A549 (cell line): ENCODE results near the gene TUT1. TPM values are rescaled to one million over a fixed set of nuclear protein-coding genes. Genes with fewer than 3 reads are reported as not detected.
"Not testable (repeated sequence)": the region's sequence is repeated elsewhere in the genome, so short reads cannot be mapped to it uniquely, and the experiment has no call there.

Source experiments
- ATAC-seq, 2 experiments: fragments of 200-7000 bp in 1 of 2; fragments of >200 bp in 1 of 2; cut with Nextera tagmentation in 1 of 2; cut with Tn5 transposase in 1 of 2; 3 replicates each; pipeline versions ENCODE4 v1.8.0 to v1.9.1; 2018 to 2020; ENCODE audit warnings: mild to moderate bottlenecking in 1 of 2, moderate library complexity in 1 of 2
- CTCF ChIA-PET: fragments of 300-600 bp; sonication (Branson Sonifier 250); formaldehyde crosslinking; extraction: SDS; loops from one replicate; lab custom pipeline; 2021; ENCODE audit warnings: antibody characterized with exemption, inconsistent platforms; lab: Yijun Ruan, JAX
- POLR2A ChIA-PET: fragments of 350-600 bp; formaldehyde crosslinking; extraction: SDS; loops from one replicate; lab custom pipeline; 2021; ENCODE audit warnings: antibody characterized with exemption, inconsistent platforms; lab: Yijun Ruan, JAX
- DNase-seq, 2 experiments: peaks; one replicate each; pipeline versions ENCODE4 v3.0.0 to v3.0.0-alpha.2; 2011 to 2016; ENCODE audit warnings: low read depth in 1 of 2, low spot score in 1 of 2
- FAIRE-seq: peaks from 2 replicates; lab custom pipeline; 2011; peaks lifted over from hg19 to GRCh38; lab: Jason Lieb, UNC
- H3K27ac ChIP-seq, 2 experiments: fragments of >200 bp; sonication (Bioruptor Twin); formaldehyde crosslinking; 3 replicates each; pipeline ENCODE4 v1.5.1; 2016 to 2017
- H3K4me1 ChIP-seq: fragments of >200 bp; sonication (Bioruptor Twin); formaldehyde crosslinking; 3 replicates; pipeline ENCODE4 v1.6.1; 2016
- H3K4me2 ChIP-seq: fragments of >200 bp; sonication (Bioruptor Twin); formaldehyde crosslinking; 3 replicates; pipeline ENCODE4 v1.6.1; 2016
- H3K4me3 ChIP-seq: fragments of >200 bp; sonication (Bioruptor Twin); formaldehyde crosslinking; 3 replicates; pipeline ENCODE4 v1.5.1; 2016
- H3K9me3 ChIP-seq: fragments of >200 bp; sonication (Bioruptor Twin); formaldehyde crosslinking; 3 replicates; pipeline ENCODE4 v1.6.1; 2016
- ATOH8 ChIP-seq: fragments of 250-450 bp; sonication (Bioruptor Pico); IDR thresholded peaks from 2 replicates; pipeline ENCODE4 v1.5.0; 2020; ENCODE audit warnings: low read depth, mild to moderate bottlenecking, moderate library complexity
- BHLHE40 ChIP-seq: IDR thresholded peaks from 2 replicates; pipeline ENCODE4 v1.6.1; 2012; ENCODE audit warnings: low read depth, low read length, inconsistent platforms
- CBX2 ChIP-seq: fragments of 200-600 bp; sonication (generic); IDR thresholded peaks from 2 replicates; pipeline ENCODE4 v1.6.1; 2016; ENCODE audit warnings: low read depth, mild to moderate bottlenecking, borderline replicate concordance
- CBX8 ChIP-seq: fragments of 200-600 bp; sonication (generic); IDR thresholded peaks from 2 replicates; pipeline ENCODE4 v1.6.1; 2016
- CEBPB ChIP-seq, 2 experiments: fragments of >200 bp in 1 of 2; sonication (Bioruptor Twin) in 1 of 2; formaldehyde crosslinking in 1 of 2; IDR thresholded peaks; 2 replicates each; pipeline ENCODE4 v1.6.1; 2012 to 2016
- CHD4 ChIP-seq: fragments of 200-600 bp; sonication (generic); IDR thresholded peaks from 2 replicates; pipeline ENCODE4 v1.6.1; 2016; ENCODE audit warnings: antibody characterized with exemption, mild to moderate bottlenecking, borderline replicate concordance
- FOXS1 ChIP-seq: fragments of 250-450 bp; sonication (Bioruptor Pico); IDR thresholded peaks from 2 replicates; pipeline ENCODE4 v1.5.0; 2020; ENCODE audit warnings: mild to moderate bottlenecking, moderate library complexity
- GATA3 ChIP-seq: IDR thresholded peaks from 2 replicates; pipeline ENCODE4 v1.6.1; 2012; ENCODE audit warnings: borderline replicate concordance
- KDM1A ChIP-seq: fragments of 200-600 bp; sonication (generic); IDR thresholded peaks from 2 replicates; pipeline ENCODE4 v1.6.1; 2016; ENCODE audit warnings: low read depth, mild to moderate bottlenecking
- MAFK ChIP-seq: fragments of 450-650 bp; IDR thresholded peaks from 2 replicates; pipeline ENCODE4 v1.6.1; 2014; ENCODE audit not compliant: partially characterized antibody
- MAZ ChIP-seq: fragments of 150-350 bp; IDR thresholded peaks from 2 replicates; pipeline ENCODE4 v1.6.1; 2014; ENCODE audit warnings: antibody characterized with exemption, low read depth, low read length, borderline replicate concordance
- RCOR1 ChIP-seq: fragments of 150-350 bp; IDR thresholded peaks from 2 replicates; pipeline ENCODE4 v1.6.1; 2014; ENCODE audit warnings: antibody characterized with exemption, low read length, low read depth
- SMC3 ChIP-seq: fragments of >200 bp; sonication (Bioruptor Twin); formaldehyde crosslinking; IDR thresholded peaks from 3 replicates; pipeline ENCODE4 v1.6.1; 2018; ENCODE audit warnings: inconsistent platforms
- TFCP2L1 ChIP-seq: fragments of 250-450 bp; sonication (Bioruptor Pico); IDR thresholded peaks from 2 replicates; pipeline ENCODE4 v1.5.0; 2021; ENCODE audit warnings: mild to moderate bottlenecking
- USF2 ChIP-seq: fragments of 450-650 bp; IDR thresholded peaks from 2 replicates; pipeline ENCODE4 v1.6.1; 2014; ENCODE audit warnings: antibody characterized with exemption
- ZFP36 ChIP-seq: fragments of 450-650 bp; IDR thresholded peaks from 2 replicates; pipeline ENCODE4 v1.6.1; 2014; ENCODE audit warnings: borderline replicate concordance; ENCODE audit not compliant: partially characterized antibody
- ZNF302 ChIP-seq: fragments of 250-450 bp; sonication (Bioruptor Pico); IDR thresholded peaks from 2 replicates; pipeline ENCODE4 v1.9.0; 2021; ENCODE audit warnings: inconsistent platforms, mild to moderate bottlenecking, moderate library complexity
- ZSCAN20 ChIP-seq: fragments of 250-450 bp; sonication (Bioruptor Pico); IDR thresholded peaks from 2 replicates; pipeline ENCODE4 v1.8.0; 2022; ENCODE audit warnings: mild to moderate bottlenecking, moderate library complexity
- WGBS: methylation state at CpG from one replicate; pipeline ENCODE4 v1.1.6; 2017; ENCODE audit errors: missing lambda C conversion rate; 5-methylcytosine and 5-hydroxymethylcytosine counted together
- polyA plus RNA-seq, 4 experiments: library from polyadenylated mRNA; depleted of rRNA in 3 of 4; stranded (reverse); fragments of >200 nt; fragmentation: RNase III in 1 of 4; extraction: RNeasy Plus Mini Kit Qiagen cat#74134 plus additional on column Dnase treatment in 1 of 4; gene quantifications; 2 replicates in 3 of 4; 3 replicates in 1 of 4; pipeline ENCODE4 v1.2.3, GENCODE V29; 2011 to 2017
- TF ChIP-seq, protein P1 (sequence below): fragments of >200 bp; sonication (Bioruptor Twin); formaldehyde crosslinking; IDR thresholded peaks from 3 replicates; pipeline ENCODE4 v1.5.1; 2016
- TF ChIP-seq, protein P2 (sequence below): IDR thresholded peaks from 2 replicates; pipeline ENCODE4 v1.6.1; 2012
- TF ChIP-seq, protein P3 (sequence below): fragments of 150-350 bp; IDR thresholded peaks from 2 replicates; pipeline ENCODE4 v1.6.1; 2014; ENCODE audit warnings: low read depth, mild to moderate bottlenecking, low read length
- TF ChIP-seq, protein P4 (sequence below): fragments of 250-450 bp; sonication (Bioruptor Pico); IDR thresholded peaks from 2 replicates; pipeline ENCODE4 v1.5.0; 2021; ENCODE audit warnings: mild to moderate bottlenecking, moderate library complexity, borderline replicate concordance

TUT1 gene
- polyA plus RNA-seq, 2 of the 4 experiments (the other 2 are of a cell fraction) = 11.1 to 15.5 TPM

DNA sequence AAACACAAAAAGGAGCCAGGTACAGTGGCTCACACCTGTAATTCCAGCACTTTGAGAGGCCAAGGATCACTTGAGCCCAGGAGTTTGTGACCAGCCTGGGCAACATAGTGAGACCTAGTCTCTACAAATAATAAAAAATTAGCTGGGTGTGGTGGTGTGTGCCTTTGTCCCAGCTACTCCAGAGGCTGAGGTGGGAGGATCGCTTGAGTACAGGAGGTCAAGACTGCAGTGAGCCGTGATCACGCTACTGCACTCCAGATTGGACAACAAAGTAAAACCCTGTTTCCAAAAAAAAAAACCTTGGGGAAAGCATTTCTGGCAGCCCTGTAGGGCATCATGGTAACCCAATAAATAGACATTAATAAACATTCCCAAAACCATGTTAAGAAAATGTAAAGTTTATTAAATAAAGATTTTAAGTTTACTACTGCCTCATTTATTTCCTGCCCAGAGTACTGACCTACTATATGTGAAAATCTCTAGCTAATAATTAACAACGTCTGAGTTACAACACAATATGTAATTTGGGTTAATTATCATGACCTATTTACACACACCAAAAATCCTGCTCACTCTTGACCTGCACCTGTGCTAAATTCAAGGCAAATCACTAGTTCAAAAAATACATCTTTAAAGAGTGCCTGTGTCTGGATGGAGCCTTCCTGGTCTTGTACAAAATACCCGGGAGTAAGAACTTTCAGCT is 26.1 kb downstream of the TUT1 start:
- CTCF ChIA-PET = interaction anchor here (1.1 to 4.1 kb wide), 11 partner anchors 7 to 184 kb away, joined by 3 to 26 read pairs (median 4); partner anchors contain the start of gene AHNAK
- Histone ChIP-seq H3K4me3 (no peak overlapping the region), H3K9me3 (no peaks in the 10 kb centered on the region), H3K4me1 (peaks cover 82% of the 10 kb centered on the region), H3K4me2 (peak overlapping the region; percentile 19; the same call in 2 of the 3 replicates), H3K27ac (no peak overlapping the region)
- POLR2A ChIA-PET = interaction anchor here (1.0 to 1.4 kb wide), 2 partner anchors 9 to 26 kb away, joined by 3 to 4 read pairs; partner anchors contain the start of genes EEF1G and TUT1
- no peak for ATAC-seq
- TF ChIP-seq FOXS1 (CRISPR knock-in tag) (no peak), BHLHE40 (no peak), CBX2 (no peak), ZNF302 (CRISPR knock-in tag) (no peak), KDM1A (no peak), GATA3 (no peak), ZSCAN20 (no peak), RCOR1 (no peak), CBX8 (no peak), MAZ (no peak), CHD4 (no peak)
- TF ChIP-seq, protein P1, sequence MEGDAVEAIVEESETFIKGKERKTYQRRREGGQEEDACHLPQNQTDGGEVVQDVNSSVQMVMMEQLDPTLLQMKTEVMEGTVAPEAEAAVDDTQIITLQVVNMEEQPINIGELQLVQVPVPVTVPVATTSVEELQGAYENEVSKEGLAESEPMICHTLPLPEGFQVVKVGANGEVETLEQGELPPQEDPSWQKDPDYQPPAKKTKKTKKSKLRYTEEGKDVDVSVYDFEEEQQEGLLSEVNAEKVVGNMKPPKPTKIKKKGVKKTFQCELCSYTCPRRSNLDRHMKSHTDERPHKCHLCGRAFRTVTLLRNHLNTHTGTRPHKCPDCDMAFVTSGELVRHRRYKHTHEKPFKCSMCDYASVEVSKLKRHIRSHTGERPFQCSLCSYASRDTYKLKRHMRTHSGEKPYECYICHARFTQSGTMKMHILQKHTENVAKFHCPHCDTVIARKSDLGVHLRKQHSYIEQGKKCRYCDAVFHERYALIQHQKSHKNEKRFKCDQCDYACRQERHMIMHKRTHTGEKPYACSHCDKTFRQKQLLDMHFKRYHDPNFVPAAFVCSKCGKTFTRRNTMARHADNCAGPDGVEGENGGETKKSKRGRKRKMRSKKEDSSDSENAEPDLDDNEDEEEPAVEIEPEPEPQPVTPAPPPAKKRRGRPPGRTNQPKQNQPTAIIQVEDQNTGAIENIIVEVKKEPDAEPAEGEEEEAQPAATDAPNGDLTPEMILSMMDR = no peak
- TF ChIP-seq, protein P2, sequence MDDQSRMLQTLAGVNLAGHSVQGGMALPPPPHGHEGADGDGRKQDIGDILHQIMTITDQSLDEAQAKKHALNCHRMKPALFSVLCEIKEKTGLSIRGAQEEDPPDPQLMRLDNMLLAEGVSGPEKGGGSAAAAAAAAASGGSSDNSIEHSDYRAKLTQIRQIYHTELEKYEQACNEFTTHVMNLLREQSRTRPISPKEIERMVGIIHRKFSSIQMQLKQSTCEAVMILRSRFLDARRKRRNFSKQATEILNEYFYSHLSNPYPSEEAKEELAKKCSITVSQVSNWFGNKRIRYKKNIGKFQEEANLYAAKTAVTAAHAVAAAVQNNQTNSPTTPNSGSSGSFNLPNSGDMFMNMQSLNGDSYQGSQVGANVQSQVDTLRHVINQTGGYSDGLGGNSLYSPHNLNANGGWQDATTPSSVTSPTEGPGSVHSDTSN = no peak
- TF ChIP-seq, protein P3, sequence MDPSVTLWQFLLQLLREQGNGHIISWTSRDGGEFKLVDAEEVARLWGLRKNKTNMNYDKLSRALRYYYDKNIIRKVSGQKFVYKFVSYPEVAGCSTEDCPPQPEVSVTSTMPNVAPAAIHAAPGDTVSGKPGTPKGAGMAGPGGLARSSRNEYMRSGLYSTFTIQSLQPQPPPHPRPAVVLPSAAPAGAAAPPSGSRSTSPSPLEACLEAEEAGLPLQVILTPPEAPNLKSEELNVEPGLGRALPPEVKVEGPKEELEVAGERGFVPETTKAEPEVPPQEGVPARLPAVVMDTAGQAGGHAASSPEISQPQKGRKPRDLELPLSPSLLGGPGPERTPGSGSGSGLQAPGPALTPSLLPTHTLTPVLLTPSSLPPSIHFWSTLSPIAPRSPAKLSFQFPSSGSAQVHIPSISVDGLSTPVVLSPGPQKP = no peak
- WGBS = 71% methylated on average over 5 of the region's 5 CpGs
- FAIRE-seq = no peak
- no peak for DNase-seq

GRCh38 chr11:62561677-62562230 is 29.6 kb downstream of the TUT1 start:
- Histone ChIP-seq H3K4me2 (peak overlapping the region; percentile 46; the same call in 2 of the 3 replicates), H3K27ac (peak overlapping the region in 1 of 2 experiments; percentile 32; a peak in 1 of 6 replicates), H3K4me1 (peaks cover 91% of the 10 kb centered on the region)
- not testable (repeated sequence) for DNase-seq, H3K4me3 ChIP-seq, H3K9me3 ChIP-seq, ATAC-seq, FAIRE-seq
- CTCF ChIA-PET = interaction anchor here (0.6 to 12.6 kb wide), 19 partner anchors 9 to 180 kb away, joined by 3 to 296 read pairs (median 11); partner anchors contain the start of genes AHNAK, C11orf98, CSKMT and EEF1G
- POLR2A ChIA-PET = interaction anchor here (0.9 to 1.7 kb wide), 3 partner anchors 12 to 91 kb away, joined by 3 to 13 read pairs (median 4); partner anchors contain the start of genes EEF1G and INTS5
- 62% methylated on average over 3 of the region's 3 CpGs for WGBS

DNA sequence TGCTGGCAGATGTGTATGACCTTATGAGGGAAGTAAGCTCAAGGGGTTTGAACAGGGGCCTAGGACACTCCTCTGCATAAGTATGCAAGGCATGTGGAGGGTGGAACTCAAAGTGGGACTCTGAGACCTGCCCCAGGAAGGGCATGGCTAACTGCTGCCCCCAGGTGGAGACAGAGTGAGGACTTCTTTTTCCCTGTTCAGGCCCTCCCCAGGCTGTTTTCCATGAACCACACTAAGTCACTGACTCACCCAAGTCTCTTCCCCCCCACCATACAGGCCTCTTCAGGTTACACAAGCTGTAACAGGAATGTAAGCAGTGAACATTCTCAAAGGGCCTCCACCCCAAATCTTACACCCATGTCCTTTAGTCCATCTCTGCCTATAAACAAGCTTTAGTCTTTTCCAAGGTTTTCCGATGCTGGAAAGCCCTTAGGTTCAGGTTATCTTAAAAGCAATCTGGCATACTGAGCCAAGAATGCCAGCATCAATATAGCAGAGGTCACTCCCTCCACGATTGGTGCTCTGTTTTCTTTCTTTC is 30.7 kb downstream of the TUT1 start:
- 5% methylated on average over 2 of the region's 2 CpGs for WGBS
- FAIRE-seq = no peak
- Histone ChIP-seq H3K4me1 (peaks cover 91% of the 10 kb centered on the region), H3K27ac (peak overlapping the region; percentile 47 to 94; a peak in 5 of 6 replicates), H3K4me2 (peak overlapping the region; percentile 46), H3K9me3 (no peaks in the 10 kb centered on the region), H3K4me3 (no peak overlapping the region)
- POLR2A ChIA-PET = interaction anchor here (0.9 to 1.7 kb wide), 10 partner anchors 13 to 166 kb away, joined by 3 to 13 read pairs (median 4); partner anchors contain the start of genes AHNAK, C11orf98, CSKMT and EEF1G
- peak; percentile 70 to 78 for ATAC-seq
- CTCF ChIA-PET = interaction anchor here (0.6 to 12.6 kb wide), 50 partner anchors 10 to 357 kb away, joined by 3 to 296 read pairs (median 4); partner anchors contain the start of genes AHNAK, ASRGL1, C11orf98 and CSKMT
- peak; percentile 90 to 95 for DNase-seq
- TF ChIP-seq CEBPB (IDR thresholded peaks at IDR 0.05) (peak in 1 of 2 experiments; percentile 39; a peak in 1 of 4 replicates), ZFP36 (no peak), USF2 (no peak), SMC3 (peak; percentile 93), BHLHE40 (no peak), ATOH8 (CRISPR knock-in tag) (no peak), CBX2 (no peak), RCOR1 (no peak), TFCP2L1 (CRISPR knock-in tag) (no peak), MAFK (no peak)
- TF ChIP-seq, protein P4, sequence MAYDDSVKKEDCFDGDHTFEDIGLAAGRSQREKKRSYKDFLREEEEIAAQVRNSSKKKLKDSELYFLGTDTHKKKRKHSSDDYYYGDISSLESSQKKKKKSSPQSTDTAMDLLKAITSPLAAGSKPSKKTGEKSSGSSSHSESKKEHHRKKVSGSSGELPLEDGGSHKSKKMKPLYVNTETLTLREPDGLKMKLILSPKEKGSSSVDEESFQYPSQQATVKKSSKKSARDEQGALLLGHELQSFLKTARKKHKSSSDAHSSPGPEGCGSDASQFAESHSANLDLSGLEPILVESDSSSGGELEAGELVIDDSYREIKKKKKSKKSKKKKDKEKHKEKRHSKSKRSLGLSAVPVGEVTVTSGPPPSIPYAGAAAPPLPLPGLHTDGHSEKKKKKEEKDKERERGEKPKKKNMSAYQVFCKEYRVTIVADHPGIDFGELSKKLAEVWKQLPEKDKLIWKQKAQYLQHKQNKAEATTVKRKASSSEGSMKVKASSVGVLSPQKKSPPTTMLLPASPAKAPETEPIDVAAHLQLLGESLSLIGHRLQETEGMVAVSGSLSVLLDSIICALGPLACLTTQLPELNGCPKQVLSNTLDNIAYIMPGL (CRISPR knock-in tag) = no peak
